HG03565 (cell line): ENCODE measurements around the gene MARF1.
"Not testable (repeated sequence)": the region's sequence is repeated elsewhere in the genome, so short reads cannot be mapped to it uniquely, and the experiment has no call there.

Experiments used
- ATAC-seq: cut with Tn5 transposase; IDR thresholded peaks from one replicate; pipeline ENCODE4 v1.9.1; 2021; ENCODE audit warnings: mild to moderate bottlenecking, moderate library complexity; ENCODE audit not compliant: unreplicated experiment

MARF1 gene

GRCh38 chr16:15643048-15643945 lies at the start of gene MARF1:
MARF1 (minus strand) TSS chr16:15643154; CDS start chr16:15639233, 3,921 bp downstream.
- peak; percentile 24 for ATAC-seq

GRCh38 chr16:15692508-15692907 lies 49.6 kb upstream of the MARF1 start:
- ATAC-seq: not testable (repeated sequence)

- no peak for ATAC-seq
These were observed 48.1 kb upstream of the MARF1 start for GRCh38 chr16:15691046-15691445.

GRCh38 chr16:15690296-15690695 lies 47.3 kb upstream of the MARF1 start:
- ATAC-seq: no peak

- no peak for ATAC-seq
These were observed 46.3 kb upstream of the MARF1 start for GRCh38 chr16:15689290-15689689.

- ATAC-seq: no peak
These were observed 43.3 kb upstream of the MARF1 start for GRCh38 chr16:15686287-15686686.

GRCh38 chr16:15682105-15682570 lies 39.2 kb upstream of the MARF1 start:
- no peak for ATAC-seq

GRCh38 chr16:15677447-15677846 lies 34.5 kb upstream of the MARF1 start:
- no peak for ATAC-seq

GRCh38 chr16:15676506-15676905 lies 33.6 kb upstream of the MARF1 start:
- ATAC-seq: no peak

- no peak for ATAC-seq
These were observed 31.6 kb upstream of the MARF1 start for GRCh38 chr16:15674571-15674970.

- no peak for ATAC-seq
These were observed 29.7 kb upstream of the MARF1 start for GRCh38 chr16:15672514-15673167.

- not testable (repeated sequence) for ATAC-seq
These were observed 29.2 kb upstream of the MARF1 start for GRCh38 chr16:15672127-15672513.

GRCh38 chr16:15671530-15672117 lies 28.7 kb upstream of the MARF1 start:
- ATAC-seq: no peak

- ATAC-seq: no peak
These were observed 24.3 kb upstream of the MARF1 start for GRCh38 chr16:15667091-15667742.

GRCh38 chr16:15665107-15665506 lies 22.2 kb upstream of the MARF1 start:
- no peak for ATAC-seq

- no peak for ATAC-seq
These were observed 17.2 kb upstream of the MARF1 start for GRCh38 chr16:15660203-15660601.

- ATAC-seq: no peak
These were observed 15.6 kb upstream of the MARF1 start for GRCh38 chr16:15658556-15658955.

GRCh38 chr16:15658149-15658548 lies 15.2 kb upstream of the MARF1 start:
- ATAC-seq: no peak

- not testable (repeated sequence) for ATAC-seq
These were observed 12.6 kb upstream of the MARF1 start for GRCh38 chr16:15655561-15655960.

GRCh38 chr16:15654591-15654990 lies 11.6 kb upstream of the MARF1 start:
- no peak for ATAC-seq

GRCh38 chr16:15653227-15653626 lies 10.3 kb upstream of the MARF1 start:
- ATAC-seq: no peak
